GM21723 (cell line): ENCODE data around the gene RNF123.
A peak's percentile ranks its signal among the peaks of the same experiment; 100 is the strongest.
"Not testable (repeated sequence)": the region's sequence is repeated elsewhere in the genome, so short reads cannot be mapped to it uniquely, and the experiment has no call there.

ENCODE experiments used
- ATAC-seq: cut with Tn5 transposase; IDR thresholded peaks from one replicate; pipeline ENCODE4 v1.9.1; 2021; ENCODE audit warnings: mild to moderate bottlenecking, moderate library complexity; ENCODE audit not compliant: unreplicated experiment

Gene RNF123

GRCh38 chr3:49675912-49676311 is 13.4 kb upstream of the RNF123 start:
- ATAC-seq: no peak

DNA sequence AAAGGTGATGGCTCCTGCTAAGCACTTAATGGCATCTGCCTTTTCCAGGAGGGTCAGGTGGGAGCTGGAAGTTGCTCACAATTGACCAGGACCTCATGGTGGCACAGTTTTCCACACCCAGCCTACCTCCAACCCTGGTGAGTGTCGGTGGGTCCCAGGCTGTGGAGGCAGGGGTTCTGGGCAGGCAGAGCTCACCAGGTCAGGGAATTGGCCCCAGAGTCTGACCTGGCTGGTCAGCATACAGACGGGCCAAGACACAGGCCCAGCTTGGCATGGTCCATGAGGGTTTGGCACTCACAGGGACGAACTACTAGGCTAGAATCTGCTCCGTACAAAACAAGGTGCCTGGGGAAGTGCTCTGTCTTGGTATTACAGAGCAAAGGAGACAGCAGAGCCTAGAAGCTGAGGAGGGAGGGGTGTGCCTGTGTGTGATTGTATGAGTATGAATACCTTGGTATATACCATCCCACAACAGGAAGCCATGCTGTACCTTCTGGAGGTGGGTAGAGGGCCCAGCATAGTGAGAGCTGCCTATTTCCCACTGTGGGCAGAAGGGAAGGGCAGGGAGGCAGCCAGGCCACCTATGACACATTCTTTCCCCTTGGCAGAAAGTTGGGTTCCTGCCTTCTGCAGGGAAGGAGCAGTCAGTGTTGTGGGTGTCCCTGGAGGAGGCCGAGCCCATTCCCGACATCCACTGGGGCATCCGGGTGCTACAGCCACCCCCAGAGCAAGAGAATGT is 8.7 kb upstream of the RNF123 start:
- ATAC-seq: no peak

DNA sequence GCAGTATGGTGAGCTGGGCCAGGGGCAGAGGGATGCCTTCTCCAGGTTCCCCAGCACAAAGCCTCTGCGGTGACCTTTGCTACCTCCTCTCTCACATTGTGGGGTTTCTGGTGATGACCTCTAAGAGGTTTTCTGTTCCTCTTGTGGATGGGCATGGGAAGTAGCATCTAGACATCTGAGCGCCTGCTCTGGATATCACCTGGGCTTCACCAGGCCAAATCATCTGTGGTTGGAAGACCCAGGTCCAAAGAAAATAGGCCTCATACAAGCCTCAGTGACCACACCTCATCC is 8.2 kb upstream of the RNF123 start:
- no peak for ATAC-seq

DNA sequence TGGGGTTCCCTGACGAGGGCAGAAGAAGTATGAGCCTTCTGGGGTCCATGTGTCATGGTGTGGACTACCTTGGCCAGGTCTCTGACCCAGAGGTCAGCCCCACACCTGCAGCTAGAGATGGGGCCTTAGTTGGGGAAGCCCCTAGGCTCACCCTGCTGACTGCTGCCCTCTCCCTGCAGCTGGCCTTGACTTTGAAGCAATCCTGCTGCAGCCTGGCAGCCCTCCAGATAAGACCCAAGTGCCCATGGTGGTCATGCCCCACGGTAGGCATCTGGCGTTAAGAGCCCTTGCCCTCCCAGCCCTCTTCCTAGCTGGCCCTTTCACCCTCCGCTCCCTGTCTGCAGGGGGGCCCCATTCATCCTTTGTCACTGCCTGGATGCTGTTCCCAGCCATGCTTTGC is 7.8 kb upstream of the RNF123 start:
- ATAC-seq: no peak

DNA sequence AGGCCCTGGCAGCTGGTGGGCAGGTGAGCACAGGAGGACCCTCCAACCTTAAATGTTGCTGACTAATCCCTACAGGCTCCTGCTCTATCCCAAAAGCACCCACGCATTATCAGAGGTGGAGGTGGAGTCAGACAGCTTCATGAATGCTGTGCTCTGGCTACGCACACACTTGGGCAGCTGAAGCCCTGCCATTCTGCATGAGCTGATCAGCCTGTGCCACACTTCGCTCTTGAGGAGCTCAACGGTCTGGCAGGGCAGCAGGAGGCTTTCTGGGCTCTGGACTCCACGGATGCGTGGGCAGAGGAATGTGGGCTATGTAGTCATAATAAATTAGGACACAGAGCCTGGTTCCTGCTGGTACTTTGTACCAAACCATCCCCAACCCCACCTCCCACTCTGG is 6.2 kb upstream of the RNF123 start:
- ATAC-seq: no peak

DNA sequence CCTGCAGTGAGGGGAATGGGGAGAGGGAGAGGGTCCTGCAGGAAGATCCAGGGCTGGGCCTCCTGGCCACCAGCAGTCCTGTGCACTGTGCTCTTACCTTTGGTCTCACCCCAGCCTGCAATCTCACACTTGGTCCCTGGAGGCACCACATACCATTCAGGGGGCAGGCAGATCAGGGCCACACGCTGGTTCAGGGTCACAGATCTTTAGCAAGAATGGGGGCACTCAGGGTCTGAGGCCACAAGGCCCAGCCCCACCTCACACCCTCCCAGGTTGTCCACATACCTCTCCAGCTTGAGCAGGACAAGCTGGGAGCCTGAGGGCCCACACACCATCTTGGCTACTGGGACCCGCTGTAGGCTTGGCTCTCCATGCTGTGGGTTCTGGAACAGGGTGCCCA is 4.9 kb upstream of the RNF123 start:
- ATAC-seq: not testable (repeated sequence)

DNA sequence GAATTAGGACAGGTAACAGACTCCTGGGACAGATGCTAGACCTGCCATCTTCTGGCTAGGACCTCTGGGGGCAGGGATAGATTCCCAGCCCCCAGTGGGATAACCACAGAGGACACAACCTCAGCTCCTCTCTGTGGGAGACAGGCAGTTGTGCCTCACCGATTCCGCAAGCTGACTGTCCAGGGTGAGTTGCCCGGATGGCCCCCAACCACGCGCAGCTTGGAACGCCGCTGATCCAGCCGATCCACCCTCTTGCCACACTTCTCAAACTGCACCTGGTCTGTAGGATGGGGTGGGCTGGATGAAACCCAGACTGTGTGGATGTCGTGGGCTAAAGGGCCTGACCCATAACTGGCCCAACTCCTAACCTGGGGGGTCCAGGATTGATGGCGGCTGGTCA is 4.3 kb upstream of the RNF123 start:
- ATAC-seq: not testable (repeated sequence)

- ATAC-seq: not testable (repeated sequence)
Measured at GRCh38 chr3:49685846-49686245, 3.5 kb upstream of the RNF123 start.

- not testable (repeated sequence) for ATAC-seq
Measured at GRCh38 chr3:49686346-49686745, 3.0 kb upstream of the RNF123 start.

DNA sequence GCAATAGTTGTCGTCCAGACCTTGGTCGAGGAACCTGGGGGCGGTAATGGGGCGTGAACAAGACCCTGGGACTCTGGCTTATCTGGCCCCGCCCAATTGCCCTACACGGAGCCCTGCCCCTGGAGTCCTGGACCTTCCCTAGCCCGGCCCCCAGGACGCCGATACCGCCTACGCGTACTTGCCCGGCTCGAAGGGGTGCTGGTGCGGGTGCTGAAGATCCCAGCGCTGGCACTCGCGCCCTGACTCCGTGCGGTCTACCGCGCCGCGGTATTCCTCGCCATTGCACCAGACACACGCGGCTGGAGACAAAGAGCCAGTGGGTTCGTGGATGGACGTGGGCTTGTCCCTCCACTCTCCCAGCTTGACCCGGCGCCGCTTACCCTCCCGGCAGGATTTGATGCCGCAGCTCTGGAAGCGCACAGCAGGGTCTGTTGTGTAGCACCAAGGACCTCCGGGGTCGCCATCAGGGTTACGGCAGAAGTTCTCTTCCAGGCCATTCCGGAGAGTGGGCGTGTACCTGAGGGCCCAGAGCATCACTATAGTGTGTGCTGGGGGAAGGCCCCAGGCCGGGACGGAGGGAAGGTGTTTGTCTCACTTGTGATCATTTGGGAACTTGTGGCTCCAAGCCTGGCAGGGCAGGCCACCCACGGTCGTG is 2.5 kb upstream of the RNF123 start:
- ATAC-seq: not testable (repeated sequence)

DNA sequence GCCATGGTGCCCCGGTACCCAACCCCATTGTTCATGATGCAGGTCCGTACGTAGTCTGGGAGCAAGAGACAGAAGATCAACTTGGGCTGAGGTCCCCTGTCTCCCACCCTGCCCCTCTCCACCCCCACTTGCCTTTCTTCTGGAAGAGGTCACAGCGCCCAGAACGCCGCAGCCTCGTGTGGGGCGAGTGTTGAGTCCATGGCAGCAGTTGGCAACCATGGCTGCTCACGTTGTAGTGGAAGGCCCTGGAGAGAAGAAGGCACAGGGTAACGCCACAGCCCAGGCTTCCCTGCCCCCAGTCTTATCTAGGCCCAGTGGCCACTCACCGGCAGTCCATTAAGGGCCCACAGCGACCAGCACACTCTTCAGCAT is 1.9 kb upstream of the RNF123 start:
- not testable (repeated sequence) for ATAC-seq

DNA sequence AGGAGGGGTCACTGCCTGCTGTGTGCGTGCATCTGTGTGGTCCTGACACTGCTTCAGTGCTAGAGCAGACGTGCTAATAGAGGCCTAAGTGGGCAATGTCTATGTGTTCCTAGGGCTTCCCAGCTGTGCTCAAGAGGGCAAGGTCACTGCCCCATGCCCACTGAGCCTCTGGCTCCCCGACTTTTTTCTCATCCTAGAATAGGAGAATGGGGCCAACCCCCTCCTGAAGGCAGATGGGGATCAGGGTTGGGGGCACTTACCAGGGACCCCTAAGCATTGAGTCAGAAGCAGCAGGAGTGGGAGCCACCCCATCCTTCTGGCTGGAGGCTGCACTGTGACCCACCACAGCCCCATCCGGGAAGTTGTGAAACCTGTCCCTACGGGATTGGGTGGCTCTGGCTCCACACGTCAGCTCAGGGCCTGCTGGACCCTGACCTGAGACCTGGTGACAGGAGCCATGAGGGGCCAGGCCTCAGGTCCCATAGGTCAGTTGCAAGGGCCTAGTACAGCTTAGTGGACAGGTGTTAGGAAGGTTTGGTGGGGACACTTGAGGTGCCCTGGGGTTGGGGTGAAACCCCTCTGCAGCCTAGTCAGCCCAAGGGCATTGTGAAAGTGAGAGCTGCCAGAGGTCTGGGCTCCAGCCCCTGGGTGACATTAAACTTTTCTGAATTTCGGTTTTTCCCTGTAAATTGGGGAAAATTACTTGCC is 865 bp upstream of the RNF123 start:
- ATAC-seq: peak; percentile 13

- ATAC-seq: not testable (repeated sequence)
Measured at GRCh38 chr3:49689908-49690624, 709 bp downstream of the RNF123 start.

GRCh38 chr3:49690856-49691255 is 1.5 kb downstream of the RNF123 start:
- ATAC-seq: not testable (repeated sequence)

DNA sequence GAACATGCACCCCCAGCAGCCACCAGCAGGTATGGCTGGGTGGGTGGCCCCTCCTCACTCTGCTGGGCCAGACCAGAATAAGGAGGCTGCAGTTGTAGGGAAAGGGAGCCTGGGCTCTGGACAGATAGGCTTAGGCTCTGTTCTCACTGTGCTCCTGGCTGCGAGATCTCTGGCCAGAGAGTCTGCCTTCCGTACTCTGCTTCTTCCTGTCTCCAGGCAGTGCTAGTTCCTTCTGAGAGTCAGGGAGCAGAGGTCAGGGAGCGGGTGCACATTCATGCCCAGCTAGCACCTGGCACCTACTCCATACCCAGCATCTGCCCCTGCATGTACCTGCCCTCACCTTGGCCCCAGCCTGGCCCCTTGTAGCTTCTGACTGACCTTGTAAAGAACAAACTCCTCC is 2.1 kb downstream of the RNF123 start:
- not testable (repeated sequence) for ATAC-seq

GRCh38 chr3:49694409-49695070 is 5.2 kb downstream of the RNF123 start:
- ATAC-seq: not testable (repeated sequence)

DNA sequence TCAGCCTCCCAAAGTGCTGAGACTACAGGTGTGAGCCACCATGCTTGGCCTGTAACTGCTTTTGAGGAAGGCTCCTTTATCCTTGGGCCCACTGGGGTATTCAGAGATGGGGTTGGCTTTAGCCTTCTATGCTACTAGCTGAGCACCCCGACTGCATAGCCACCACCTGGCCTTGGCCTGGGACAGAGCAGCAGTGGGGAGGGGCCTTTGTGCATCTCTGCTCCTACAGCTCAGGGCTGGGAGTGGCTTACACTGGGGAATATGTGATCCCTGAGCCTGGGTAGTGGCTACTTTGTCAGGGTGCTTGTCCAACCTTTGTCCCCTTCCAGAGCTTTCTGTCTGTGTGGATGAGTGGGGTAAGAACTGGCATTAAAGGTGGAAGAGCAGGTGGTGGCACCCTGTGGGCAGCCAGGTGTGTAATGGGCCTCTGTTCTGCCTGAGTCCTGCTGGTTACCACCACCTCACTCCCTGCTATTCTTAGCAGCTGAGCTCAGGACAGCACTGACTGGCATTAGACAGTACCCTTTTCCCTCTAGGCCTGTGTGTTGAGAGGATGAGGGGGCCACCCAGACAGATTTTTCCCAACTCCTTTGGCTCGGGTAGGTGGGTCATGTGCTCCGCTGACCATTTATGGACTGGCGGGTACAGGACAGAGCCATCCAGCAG is 6.1 kb downstream of the RNF123 start:
- not testable (repeated sequence) for ATAC-seq

DNA sequence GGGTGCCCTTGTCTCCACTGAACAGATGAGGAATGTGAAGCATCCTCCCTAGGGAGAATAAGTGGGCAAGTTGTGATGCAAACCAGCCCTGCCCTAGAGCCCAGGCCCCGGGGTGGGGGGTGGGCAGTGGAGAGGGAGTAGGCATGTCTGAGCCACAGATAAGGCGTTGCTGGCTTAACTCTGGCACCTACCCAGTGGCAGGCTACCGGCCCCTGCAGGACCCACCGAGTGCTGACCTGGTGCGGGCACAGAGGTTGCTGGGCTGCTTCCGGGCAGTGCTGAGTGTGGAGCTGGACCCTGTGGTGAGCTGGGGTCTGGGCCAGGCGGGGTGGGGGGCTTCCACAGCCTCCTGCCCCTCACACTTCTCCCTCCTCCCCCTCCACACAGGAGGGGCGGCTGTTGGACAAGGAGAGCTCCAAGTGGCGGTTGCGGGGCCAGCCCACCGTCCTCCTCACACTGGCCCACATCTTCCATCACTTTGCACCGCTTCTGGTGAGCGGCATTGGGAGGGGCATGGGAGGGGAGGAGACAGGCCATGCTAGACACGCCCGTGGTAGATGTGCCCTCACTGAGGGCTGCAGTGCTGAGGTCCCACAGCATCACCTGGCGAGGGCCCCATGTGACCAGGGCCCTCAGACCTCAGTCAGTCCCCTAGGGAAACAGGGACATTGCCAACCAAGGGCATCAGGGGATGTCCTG is 10.1 kb downstream of the RNF123 start:
- no peak for ATAC-seq

DNA sequence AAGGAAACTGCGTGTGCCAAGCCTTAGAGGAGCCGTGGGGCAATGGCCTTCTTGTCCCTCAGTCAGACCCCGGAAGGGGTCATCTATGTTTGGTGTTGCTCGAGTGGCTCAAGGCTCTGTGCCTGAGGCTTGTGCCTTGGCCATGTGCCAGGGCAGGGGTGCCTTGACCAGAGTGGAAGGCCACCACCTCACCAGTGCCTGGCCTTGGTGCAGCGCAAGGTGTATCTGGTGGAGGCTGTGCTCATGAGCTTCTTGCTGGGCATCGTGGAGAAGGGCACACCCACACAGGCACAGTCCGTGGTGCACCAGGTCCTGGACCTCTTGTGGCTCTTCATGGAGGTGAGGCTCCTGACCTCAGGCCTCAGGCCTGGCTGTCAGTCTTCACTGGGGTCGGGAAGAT is 10.7 kb downstream of the RNF123 start:
- ATAC-seq: no peak
